Tibial nerve (tissue), 4 donors: Measurements from ENCODE around the gene INPP4B. TPM values are rescaled to one million over a fixed set of nuclear protein-coding genes. Genes with fewer than 3 reads are reported as not detected.

Experiments
- DNase-seq, 2 donors: peaks; one replicate each; pipeline ENCODE4 v3.0.0-alpha.2; 2019; ENCODE audit warnings: low spot score in 2 of 2
- H3K27ac ChIP-seq, 4 donors: fragments of 200-600 bp; sonication (generic) in 3 of 4; one replicate each; pipeline ENCODE4 v1.5.1; 2017 to 2019; ENCODE audit warnings: mild to moderate bottlenecking in 1 of 4
- H3K27me3 ChIP-seq, 2 donors: fragments of 200-600 bp; sonication (generic) in 1 of 2; one replicate each; pipeline versions ENCODE4 v1.5.1 to v1.6.0; 2017 to 2019
- H3K36me3 ChIP-seq, 3 donors: fragments of 200-600 bp; sonication (generic); one replicate each; pipeline ENCODE4 v1.5.1; 2018 to 2019
- H3K4me1 ChIP-seq, 4 donors: fragments of 200-600 bp; sonication (generic) in 3 of 4; one replicate each; pipeline ENCODE4 v1.5.1; 2017 to 2019
- H3K4me3 ChIP-seq, 4 donors: fragments of 200-600 bp; sonication (generic) in 3 of 4; one replicate each; pipeline ENCODE4 v1.5.1; 2017 to 2019; ENCODE audit warnings: mild to moderate bottlenecking in 1 of 4, moderate library complexity in 1 of 4
- H3K9me3 ChIP-seq, 4 donors: fragments of 200-600 bp; sonication (generic) in 3 of 4; one replicate each; pipeline ENCODE4 v1.5.1; 2017 to 2019
- CTCF ChIP-seq, 5 experiments: fragments of 200-600 bp in 3 of 5; fragments of 450-650 bp in 2 of 5; sonication (generic) in 3 of 5; IDR thresholded peaks; one replicate each; pipeline ENCODE4 v1.5.1; 2016 to 2019; ENCODE audit warnings: antibody characterized with exemption in 5 of 5, mild to moderate bottlenecking in 3 of 5, moderate library complexity in 2 of 5
- EP300 ChIP-seq, 2 donors: sonication (generic); formaldehyde crosslinking; IDR thresholded peaks; one replicate each; pipeline ENCODE4 v1.6.1; 2017; ENCODE audit warnings: antibody characterized with exemption in 2 of 2, mild to moderate bottlenecking in 1 of 2
- POLR2A ChIP-seq, 2 donors: fragments of 450-650 bp; IDR thresholded peaks; one replicate each; pipeline ENCODE4 v1.6.1; 2017; ENCODE audit warnings: antibody characterized with exemption in 2 of 2, mild to moderate bottlenecking in 2 of 2, moderate library complexity in 2 of 2
- WGBS, 2 donors: methylation state at CpG; one replicate each; pipeline ENCODE4 v1.1.5; 2018; 5-methylcytosine and 5-hydroxymethylcytosine counted together
- total RNA-seq, 4 donors: library from RNA; depleted of rRNA; stranded (reverse); fragments of >200 nt; gene quantifications; one replicate each; pipeline ENCODE4 v1.1.0, GENCODE V29; 2016

INPP4B gene
- total RNA-seq, 4 donors from 2014 or later, result 16.3 to 32.4 (median 24.8) TPM

GRCh38 chr4:142701017-142701416 lies 145.1 kb downstream of the INPP4B start:
- DNase-seq, result no peak
- Histone ChIP-seq H3K27me3 (no peaks in the 10 kb centered on the region), H3K4me3 (no peak overlapping the region), H3K27ac (no peak overlapping the region), H3K4me1 (peaks cover 0 to 7% (median 0%) of the 10 kb centered on the region in 4 donors), H3K9me3 (no peaks in the 10 kb centered on the region), H3K36me3 (no peaks in the 10 kb centered on the region)
- TF ChIP-seq POLR2A (IDR thresholded peaks at IDR 0.05) (no peak), CTCF (IDR thresholded peaks at IDR 0.05) (no peak), EP300 (IDR thresholded peaks at IDR 0.05) (no peak)

GRCh38 chr4:142700531-142700930 lies 145.6 kb downstream of the INPP4B start:
- DNase-seq, result no peak
- Histone ChIP-seq H3K27ac (no peak overlapping the region), H3K36me3 (no peaks in the 10 kb centered on the region), H3K4me1 (peaks cover 0 to 7% (median 0%) of the 10 kb centered on the region in 4 donors), H3K4me3 (no peak overlapping the region), H3K27me3 (no peaks in the 10 kb centered on the region), H3K9me3 (no peaks in the 10 kb centered on the region)
- TF ChIP-seq POLR2A (IDR thresholded peaks at IDR 0.05) (no peak), EP300 (IDR thresholded peaks at IDR 0.05) (no peak), CTCF (IDR thresholded peaks at IDR 0.05) (no peak)

GRCh38 chr4:142698552-142698951 lies 147.5 kb downstream of the INPP4B start:
- TF ChIP-seq CTCF (IDR thresholded peaks at IDR 0.05) (no peak), POLR2A (IDR thresholded peaks at IDR 0.05) (no peak), EP300 (IDR thresholded peaks at IDR 0.05) (no peak)
- Histone ChIP-seq H3K4me3 (no peak overlapping the region), H3K36me3 (no peaks in the 10 kb centered on the region), H3K27ac (no peak overlapping the region), H3K9me3 (no peaks in the 10 kb centered on the region), H3K4me1 (peaks cover 0 to 7% (median 0%) of the 10 kb centered on the region in 4 donors), H3K27me3 (no peaks in the 10 kb centered on the region)
- no peak for DNase-seq
- WGBS, 2 donors, result 89 to 95% methylated on average over 1 of the region's 1 CpG

GRCh38 chr4:142697928-142698327 lies 148.2 kb downstream of the INPP4B start:
- no peak overlapping the region for H3K4me3 ChIP-seq
- peaks cover 0 to 7% (median 0%) of the 10 kb centered on the region in 4 donors for H3K4me1 ChIP-seq
- H3K27me3 ChIP-seq, result no peaks in the 10 kb centered on the region
- no peak for TF ChIP-seq POLR2A (IDR thresholded peaks at IDR 0.05)
- no peak for TF ChIP-seq EP300 (IDR thresholded peaks at IDR 0.05)
- no peak for TF ChIP-seq CTCF (IDR thresholded peaks at IDR 0.05)
- 90 to 95% methylated on average over 1 of the region's 1 CpG for WGBS, 2 donors
- no peak overlapping the region for H3K27ac ChIP-seq
- H3K36me3 ChIP-seq, result no peaks in the 10 kb centered on the region
- no peaks in the 10 kb centered on the region for H3K9me3 ChIP-seq
- DNase-seq, result no peak

- no peak for TF ChIP-seq POLR2A (IDR thresholded peaks at IDR 0.05)
- TF ChIP-seq EP300 (IDR thresholded peaks at IDR 0.05), result no peak
- TF ChIP-seq CTCF (IDR thresholded peaks at IDR 0.05), result no peak
- H3K27ac ChIP-seq, result no peak overlapping the region
- no peaks in the 10 kb centered on the region for H3K27me3 ChIP-seq
- 60 to 80% methylated on average over 2 of the region's 2 CpGs for WGBS, 2 donors
- no peak overlapping the region for H3K4me3 ChIP-seq
- H3K4me1 ChIP-seq, result peaks cover 0 to 7% (median 0%) of the 10 kb centered on the region in 4 donors
- no peak for DNase-seq
- H3K36me3 ChIP-seq, result no peaks in the 10 kb centered on the region
- H3K9me3 ChIP-seq, result no peaks in the 10 kb centered on the region
Measured at GRCh38 chr4:142697320-142697719, 148.8 kb downstream of the INPP4B start.
